GM15510 (cell line): ENCODE results near the gene CACNA1C.

Source experiments
- POLR2A ChIP-seq: IDR thresholded peaks from 3 replicates; pipeline ENCODE4 v1.6.1; 2011; ENCODE audit warnings: borderline replicate concordance; ENCODE audit not compliant: insufficient read length; ENCODE audit errors: extremely low read depth

The CACNA1C gene

GRCh38 chr12:2567711-2568110 is 514.9 kb downstream of the CACNA1C start:
- no peak for TF ChIP-seq POLR2A

GRCh38 chr12:2570562-2570961 is 517.8 kb downstream of the CACNA1C start:
- TF ChIP-seq POLR2A: no peak

GRCh38 chr12:2574355-2574935 is 521.7 kb downstream of the CACNA1C start:
- TF ChIP-seq POLR2A: no peak

GRCh38 chr12:2575245-2575644 is 522.5 kb downstream of the CACNA1C start:
- no peak for TF ChIP-seq POLR2A

GRCh38 chr12:2578211-2578610 is 525.4 kb downstream of the CACNA1C start:
- no peak for TF ChIP-seq POLR2A

GRCh38 chr12:2578772-2579171 is 526.0 kb downstream of the CACNA1C start:
- TF ChIP-seq POLR2A: no peak

- TF ChIP-seq POLR2A: no peak
Observed at GRCh38 chr12:2580821-2581220, 528.0 kb downstream of the CACNA1C start.

GRCh38 chr12:2581293-2582045 is 528.7 kb downstream of the CACNA1C start:
- TF ChIP-seq POLR2A: no peak

- TF ChIP-seq POLR2A: no peak
Observed at GRCh38 chr12:2582631-2583030, 529.8 kb downstream of the CACNA1C start.

- no peak for TF ChIP-seq POLR2A
Observed at GRCh38 chr12:2583091-2583497, 530.3 kb downstream of the CACNA1C start.

- TF ChIP-seq POLR2A: no peak
Observed at GRCh38 chr12:2583642-2584401, 531.0 kb downstream of the CACNA1C start.

- TF ChIP-seq POLR2A: no peak
Observed at GRCh38 chr12:2586156-2587038, 533.6 kb downstream of the CACNA1C start.

GRCh38 chr12:2588345-2588744 is 535.6 kb downstream of the CACNA1C start:
- no peak for TF ChIP-seq POLR2A

- no peak for TF ChIP-seq POLR2A
Observed at GRCh38 chr12:2589381-2589780, 536.6 kb downstream of the CACNA1C start.

- no peak for TF ChIP-seq POLR2A
Observed at GRCh38 chr12:2593045-2593444, 540.3 kb downstream of the CACNA1C start.
